GM18505 (cell line): ENCODE measurements around the gene IFNA7.
"Not testable (repeated sequence)": the region's sequence is repeated elsewhere in the genome, so short reads cannot be mapped to it uniquely, and the experiment has no call there.

ENCODE experiments used
- ATAC-seq: cut with Tn5 transposase; IDR thresholded peaks from one replicate; pipeline ENCODE4 v1.9.1; 2021; ENCODE audit not compliant: unreplicated experiment
- POLR2A ChIP-seq: IDR thresholded peaks from 4 replicates; pipeline ENCODE4 v1.6.1; 2011; ENCODE audit warnings: borderline replicate concordance; ENCODE audit not compliant: insufficient read depth, insufficient read length; ENCODE audit errors: extremely low read depth

IFNA7 gene

DNA sequence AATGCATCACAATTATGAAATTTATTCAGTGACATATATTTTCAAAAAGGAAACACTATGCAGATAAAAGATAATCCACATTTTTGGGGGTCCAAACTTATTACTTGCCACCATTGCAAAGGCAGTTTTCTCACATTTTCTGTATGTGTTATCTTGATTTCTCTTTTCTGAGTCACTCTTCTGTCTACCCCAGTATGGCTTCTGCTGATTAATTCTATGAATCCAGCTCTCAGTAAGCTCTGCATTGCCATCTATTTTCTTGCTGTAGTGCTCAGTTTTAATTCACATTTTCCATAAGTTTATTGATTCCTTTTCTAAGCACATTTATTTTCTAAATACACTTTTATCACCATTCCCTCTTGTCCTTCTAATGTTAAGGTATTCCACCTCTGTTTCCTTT, 3.2 kb upstream of the IFNA7 start:
- ATAC-seq, result no peak
- no peak for TF ChIP-seq POLR2A

DNA sequence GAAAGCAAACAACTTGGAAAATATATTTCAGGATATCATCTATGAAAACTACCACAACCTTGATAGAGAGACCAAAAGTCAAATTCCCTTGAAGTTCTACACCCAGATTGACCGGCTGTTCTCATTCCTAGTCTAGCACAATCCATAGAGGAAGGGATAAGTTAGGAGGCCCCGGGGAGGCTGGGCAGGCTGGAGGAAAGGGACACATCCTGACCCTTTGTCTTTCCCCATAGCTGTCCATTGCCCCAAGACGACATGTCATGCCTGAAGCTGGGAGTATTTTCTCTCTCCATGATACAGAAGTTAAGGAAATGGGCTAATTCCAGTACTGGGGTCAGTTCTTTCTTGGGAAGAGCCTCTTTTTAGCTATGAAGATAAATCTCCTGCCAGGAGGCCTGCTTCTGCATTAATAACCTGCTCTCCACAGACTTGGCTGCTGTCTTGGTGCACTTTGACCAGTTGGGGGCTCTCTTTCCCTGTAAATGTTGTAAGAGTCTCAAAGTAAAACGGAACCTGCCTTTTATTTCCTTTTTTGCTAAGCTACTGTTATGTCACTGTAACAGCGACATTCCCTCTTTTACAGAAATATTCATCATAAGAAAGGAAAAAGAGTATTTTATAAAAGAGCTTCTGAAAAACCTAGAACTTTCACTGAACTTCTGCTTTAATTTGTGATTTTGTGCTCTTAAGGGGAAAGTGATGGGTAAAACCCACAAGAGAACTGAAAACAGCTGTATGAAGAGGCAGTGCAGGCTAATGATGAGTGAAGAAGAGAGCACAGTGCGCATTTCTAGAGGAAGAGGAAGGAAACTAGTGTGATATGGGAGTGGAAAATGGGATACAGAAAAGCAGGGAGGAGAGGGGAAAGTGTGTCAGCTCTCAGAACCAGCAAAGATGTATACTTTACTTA, 6.9 kb downstream of the IFNA7 start:
- peak; percentile 95 for ATAC-seq

DNA sequence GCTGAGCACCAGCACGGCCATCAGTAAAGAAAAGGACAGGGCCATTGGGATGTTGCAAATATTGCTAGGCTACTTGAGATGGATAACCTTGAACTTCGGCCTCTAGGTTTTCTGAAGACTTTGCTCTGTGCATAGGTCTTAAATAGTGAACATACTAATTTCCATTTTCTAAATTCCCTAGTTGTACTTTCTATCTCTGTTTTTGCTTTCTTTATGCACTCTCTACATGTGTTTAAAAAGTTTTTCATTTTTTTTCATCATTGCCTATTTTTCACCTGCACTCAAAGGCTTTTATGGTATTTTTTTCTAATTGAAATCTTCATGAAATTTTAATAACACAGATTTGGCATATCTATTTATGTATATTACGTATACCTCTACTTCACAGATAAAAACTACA, 14.5 kb downstream of the IFNA7 start, which contains the start of gene IFNA4:
Gene IFNA4, minus strand, starts transcription at position 101 of the 400 bp plus-strand sequence. Its CDS starts 56 bp downstream, at position 45.
- ATAC-seq, result not testable (repeated sequence)

DNA sequence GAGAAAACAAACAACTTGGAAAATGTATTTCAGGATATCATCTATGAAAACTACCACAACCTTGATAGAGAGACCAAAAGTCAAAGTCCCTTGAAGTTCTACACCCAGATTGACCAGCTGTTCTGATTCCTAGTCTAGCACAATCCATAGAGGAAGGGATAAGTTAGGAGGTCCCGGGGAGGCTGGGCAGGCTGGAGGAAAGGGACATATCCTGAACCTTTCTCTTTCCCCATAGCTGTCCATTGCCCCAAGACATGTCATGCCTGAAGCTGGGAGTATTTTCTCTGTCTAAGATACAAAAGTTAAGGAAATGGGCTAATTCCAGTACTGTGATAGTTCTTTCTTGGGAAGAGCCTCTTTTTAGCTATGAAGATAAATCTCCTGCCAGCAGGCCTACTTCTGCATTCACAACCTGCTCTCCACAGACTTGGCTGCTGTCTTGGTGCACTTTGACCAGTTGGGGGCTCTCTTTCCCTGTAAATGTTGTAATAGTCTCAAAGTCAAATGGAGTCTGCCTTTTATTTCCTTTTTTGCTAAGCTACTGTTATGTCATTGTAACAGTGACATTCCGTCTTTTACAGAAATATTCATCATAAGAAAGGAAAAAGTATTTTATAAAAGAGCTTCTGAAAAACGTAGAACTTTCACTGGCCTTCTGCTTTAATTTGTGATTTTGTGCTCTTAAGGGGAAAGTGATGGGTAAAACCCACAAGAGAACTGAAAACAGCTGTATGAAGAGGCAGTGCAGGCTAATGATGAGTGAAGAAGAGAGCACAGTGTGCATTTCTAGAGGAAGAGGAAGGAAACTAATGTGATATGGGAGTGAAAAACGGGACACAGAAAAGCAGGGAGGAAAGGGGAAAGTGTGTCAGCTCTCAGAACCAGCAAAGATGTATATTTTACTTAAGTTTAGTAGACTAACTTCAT, 18.9 kb downstream of the IFNA7 start:
- peak; percentile 94 for ATAC-seq

DNA sequence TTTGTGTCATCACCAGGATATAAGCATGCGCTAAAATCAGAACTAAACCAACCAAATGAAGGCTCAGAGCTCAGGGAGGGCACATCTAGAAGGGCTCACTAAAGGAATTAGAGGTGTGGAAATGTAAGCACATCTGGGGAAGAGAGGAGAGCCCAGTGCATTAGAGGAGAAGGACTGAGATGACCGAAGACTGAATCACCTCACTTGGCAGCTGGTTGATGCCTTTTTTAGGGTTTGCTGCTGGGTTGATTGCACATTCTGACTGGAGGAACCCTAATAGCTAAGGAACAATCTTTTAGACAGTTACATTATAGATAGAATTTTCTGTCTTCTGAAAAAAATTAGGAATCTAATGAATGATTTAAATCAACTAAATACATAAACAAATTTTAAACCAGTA, 27.3 kb downstream of the IFNA7 start:
- ATAC-seq, result no peak
- no peak for TF ChIP-seq POLR2A

DNA sequence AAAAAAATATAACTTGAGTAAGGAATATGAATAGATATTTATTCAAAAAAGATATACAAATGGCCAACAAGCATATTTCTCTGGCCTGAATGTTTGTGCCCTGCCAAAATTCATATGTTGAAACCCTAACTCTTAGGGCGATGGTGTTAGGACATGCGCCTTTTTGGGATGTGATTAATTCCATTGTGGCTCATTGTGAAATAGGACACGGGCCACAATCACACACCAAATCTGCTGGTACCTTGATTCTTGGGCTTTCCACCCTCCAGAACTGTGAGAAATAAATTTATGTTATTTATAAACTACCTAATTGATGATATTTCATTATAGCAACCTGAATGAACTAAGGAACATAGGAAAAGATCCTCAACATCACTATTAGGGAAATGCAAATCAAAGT, 29.8 kb downstream of the IFNA7 start:
- TF ChIP-seq POLR2A, result no peak
- ATAC-seq, result no peak

DNA sequence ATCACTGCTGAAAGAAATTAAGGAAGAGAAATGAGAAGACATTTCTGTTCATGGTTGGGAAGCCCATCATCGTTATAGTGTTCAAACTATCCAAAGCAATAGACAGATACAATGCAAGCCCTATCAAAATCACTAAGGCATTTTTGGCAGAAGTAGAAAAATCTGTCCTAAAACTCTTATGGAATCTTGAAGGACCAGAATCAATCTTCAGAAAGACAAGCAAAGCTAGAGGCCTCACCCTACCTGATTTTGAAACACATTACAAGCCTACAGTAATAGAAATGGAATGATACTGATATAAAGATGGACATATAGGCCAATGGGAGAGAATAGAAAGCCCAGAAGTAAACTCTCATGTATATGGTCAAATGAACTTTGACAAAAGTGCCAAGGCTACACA, 30.7 kb downstream of the IFNA7 start:
- no peak for ATAC-seq
- no peak for TF ChIP-seq POLR2A

DNA sequence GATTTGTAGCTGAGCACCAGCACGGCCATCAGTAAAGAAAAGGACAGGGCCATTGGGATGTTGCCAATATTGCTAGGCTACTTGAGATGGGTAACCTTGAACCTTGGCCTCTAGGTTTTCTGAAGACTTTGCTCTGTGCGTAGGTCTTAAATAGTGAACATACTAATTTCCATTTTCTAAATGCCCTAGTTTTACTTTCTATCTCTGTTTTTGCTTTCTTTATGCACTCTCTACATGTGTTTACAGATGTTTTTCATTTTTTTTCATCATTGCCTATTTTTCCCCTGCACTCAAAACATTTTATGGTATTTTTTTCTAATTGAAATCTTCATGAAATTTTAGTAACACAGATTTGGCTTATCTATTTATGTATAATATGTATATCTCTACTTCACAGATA, 35.4 kb downstream of the IFNA7 start, which contains the start of gene IFNA21:
Gene IFNA21, minus strand, starts transcription at position 101 of the 400 bp plus-strand sequence. Its CDS starts 48 bp downstream, at position 53.
- not testable (repeated sequence) for ATAC-seq

DNA sequence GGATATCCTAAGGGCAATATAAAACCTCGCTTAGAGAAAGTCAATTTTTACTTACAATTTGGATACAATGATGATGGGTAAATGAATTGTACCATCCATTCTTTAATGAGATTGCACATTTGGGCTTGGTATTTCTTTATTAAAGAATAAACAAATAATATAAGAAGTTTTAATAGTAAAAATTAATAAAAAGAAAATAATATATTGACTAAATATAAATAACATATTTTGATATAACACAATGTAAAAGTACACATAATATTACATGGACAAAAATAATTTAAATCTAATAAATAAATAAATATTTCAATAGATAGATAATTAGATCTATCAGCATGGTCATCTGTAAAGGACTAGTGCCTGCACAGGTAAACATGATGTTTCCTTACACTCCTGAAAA, 36.5 kb downstream of the IFNA7 start:
- ATAC-seq, result no peak
- TF ChIP-seq POLR2A, result no peak

DNA sequence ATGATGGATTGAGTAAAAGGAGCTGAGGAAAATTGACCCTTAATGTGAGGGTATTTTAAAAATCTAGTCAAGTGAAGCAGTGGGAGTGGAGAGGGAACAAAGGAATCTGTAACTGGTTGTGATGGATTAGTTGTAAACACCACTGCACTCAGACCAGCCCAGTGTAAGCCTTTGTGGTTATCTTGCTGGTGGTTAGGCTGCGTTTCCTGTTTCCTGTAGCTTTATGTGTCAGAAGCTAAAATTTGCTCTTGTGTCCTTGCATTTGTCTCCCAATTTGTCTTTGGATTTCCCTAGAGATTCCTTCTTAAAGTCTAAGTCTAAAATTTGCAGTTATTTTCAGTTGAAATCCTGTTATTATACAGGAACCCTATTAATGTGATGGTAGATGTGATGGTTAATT, 41.8 kb downstream of the IFNA7 start:
- TF ChIP-seq POLR2A, result no peak
- peak; percentile 87 for ATAC-seq

DNA sequence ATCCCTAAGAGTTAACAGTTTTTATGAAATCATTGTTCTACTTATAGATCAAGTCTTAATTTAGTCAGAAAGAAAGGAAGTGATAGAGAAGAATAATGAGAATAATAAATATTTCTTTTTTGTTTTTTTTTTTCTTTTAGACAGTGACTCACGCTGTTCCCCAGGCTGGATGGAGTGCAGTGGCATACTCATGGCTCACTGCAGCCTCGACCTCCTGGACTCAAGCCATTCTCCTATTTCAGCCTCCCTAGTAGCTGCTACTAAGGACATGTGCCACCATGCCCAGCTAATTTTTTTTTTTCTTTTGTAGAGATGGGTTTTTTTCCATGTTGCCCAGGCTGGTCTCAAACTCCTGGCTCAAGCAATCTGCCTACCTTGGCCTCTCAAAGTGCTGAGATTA, 46.5 kb downstream of the IFNA7 start:
- ATAC-seq, result no peak
- TF ChIP-seq POLR2A, result no peak

DNA sequence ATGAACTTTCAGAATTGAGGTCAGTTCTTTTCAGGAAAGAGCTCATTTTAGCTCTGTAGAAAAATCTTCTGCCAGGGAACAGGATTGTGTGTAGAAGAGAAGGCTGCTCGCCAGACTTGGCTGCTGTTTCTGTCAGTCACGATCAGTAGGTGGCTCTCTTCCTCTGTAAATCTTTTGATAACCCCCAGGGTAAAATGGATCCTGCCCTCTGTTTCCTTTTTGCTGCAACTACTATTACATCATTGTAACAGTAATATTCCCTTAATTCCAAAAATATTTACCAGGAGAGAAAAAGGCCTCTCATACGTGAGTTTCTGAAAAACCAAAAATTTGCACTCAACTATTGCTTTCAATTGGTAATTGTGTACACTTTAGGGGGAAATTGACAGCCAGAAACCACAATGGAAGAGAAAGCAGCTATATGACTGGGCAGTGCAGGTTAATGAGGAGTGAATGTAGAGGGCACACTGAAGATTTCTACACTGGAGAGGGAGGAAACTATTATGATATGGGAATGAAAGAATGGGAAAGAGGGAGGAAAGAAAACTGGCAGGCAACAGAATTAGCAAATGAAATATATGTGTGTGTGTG, 47.9 kb downstream of the IFNA7 start:
- ATAC-seq, result peak; percentile 82

DNA sequence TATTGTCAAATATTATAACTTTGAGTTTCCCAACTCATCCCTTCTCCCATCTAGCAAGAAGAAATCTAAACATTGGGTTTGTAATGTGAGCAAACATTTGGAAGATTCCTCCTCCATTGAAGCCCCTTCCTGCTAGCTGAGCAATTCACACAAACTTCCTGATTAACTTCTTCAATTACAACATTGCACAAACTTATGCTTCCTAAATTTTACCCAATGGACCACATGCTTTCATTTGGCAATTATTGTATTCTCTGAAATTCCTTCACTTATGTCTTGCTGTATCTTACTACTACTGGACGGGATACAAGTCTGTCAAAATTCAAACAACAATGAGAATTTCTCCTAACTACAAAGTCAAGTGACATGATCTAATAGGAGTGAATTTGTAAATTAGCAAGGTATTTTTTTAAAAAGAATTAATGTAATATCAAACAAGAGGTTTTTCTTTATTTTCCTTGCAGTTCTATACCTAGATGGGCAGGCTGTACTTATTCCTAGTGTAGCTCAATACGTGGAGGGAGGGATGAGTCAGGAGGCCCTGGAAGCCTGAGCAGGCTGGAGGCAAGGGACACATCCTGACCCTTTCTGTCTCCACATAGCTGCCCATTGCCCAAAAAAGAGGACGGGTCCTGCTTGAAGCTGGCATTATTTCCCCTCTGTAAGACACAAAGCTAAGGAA, 48.5 kb downstream of the IFNA7 start:
- peak; percentile 14 for ATAC-seq
- TF ChIP-seq POLR2A, result no peak

More for the DNA sequence above, 47.9 kb downstream of the IFNA7 start:
- TF ChIP-seq POLR2A, result no peak
